Endothelial cell of umbilical vein (primary cell): ENCODE measurements around the gene TSPAN9. TPM values are rescaled to one million over a fixed set of nuclear protein-coding genes. Genes with fewer than 3 reads are reported as not detected.
A peak's percentile ranks its signal among the peaks of the same experiment; 100 is the strongest.

ENCODE experiments used
- BruUV-seq: library from RNA; stranded (reverse); fragments of 400-500 nt; replicated peaks from 2 replicates; lab custom pipeline; 2021; lab: Mats Ljungman, UMichigan
- CTCF ChIA-PET: fragments of 300-600, 350-600 bp; sonication (Branson Sonifier 250); formaldehyde crosslinking; loops from one replicate; lab custom pipeline; 2021; ENCODE audit warnings: antibody characterized with exemption, inconsistent platforms; lab: Charles Lee
- POLR2A ChIA-PET: fragments of 300-600, 350-600 bp; sonication (Branson Sonifier 250); formaldehyde crosslinking; loops from one replicate; lab custom pipeline; 2021; ENCODE audit warnings: antibody characterized with exemption, inconsistent platforms; lab: Charles Lee
- DNase-seq: peaks from one replicate; pipeline ENCODE4 v3.0.0-alpha.2; 2011; ENCODE audit warnings: low read depth, low spot score
- FAIRE-seq: peaks from 2 replicates; lab custom pipeline; 2011; peaks lifted over from hg19 to GRCh38; lab: Jason Lieb, UNC
- H2AFZ ChIP-seq: 2 replicates; pipeline ENCODE4 v1.6.0; 2012; ENCODE audit warnings: low read depth, low read length, control low read depth, inconsistent platforms
- H3K27ac ChIP-seq: 2 replicates; pipeline ENCODE4 v1.5.1; 2011; ENCODE audit warnings: low read depth, mild to moderate bottlenecking, control low read depth, low read length, moderate library complexity; ENCODE audit not compliant: insufficient read depth
- H3K27me3 ChIP-seq, 2 experiments: 2 replicates each; pipeline versions ENCODE4 v1.6.0 to v1.6.1; 2011; ENCODE audit warnings: low read length in 2 of 2, mixed read lengths in 1 of 2; ENCODE audit not compliant: control insufficient read depth in 2 of 2, insufficient read depth in 2 of 2
- H3K36me3 ChIP-seq, 2 experiments: 2 replicates in 1 of 2; 3 replicates in 1 of 2; pipeline ENCODE4 v1.5.1; 2011; ENCODE audit warnings: low read length in 2 of 2, mild to moderate bottlenecking in 1 of 2, moderate library complexity in 1 of 2; ENCODE audit not compliant: control insufficient read depth in 2 of 2, insufficient read depth in 2 of 2; ENCODE audit errors: extremely low read depth in 1 of 2
- H3K4me1 ChIP-seq: 3 replicates; pipeline ENCODE4 v1.5.1; 2011; ENCODE audit warnings: mild to moderate bottlenecking, low read length; ENCODE audit not compliant: control insufficient read depth, insufficient read depth; ENCODE audit errors: extremely low read depth
- H3K4me2 ChIP-seq: 2 replicates; pipeline ENCODE4 v1.6.1; 2011; ENCODE audit warnings: low read length, control low read depth, mixed read lengths; ENCODE audit not compliant: insufficient read depth
- H3K4me3 ChIP-seq, 3 experiments: fragments of 200-600 bp in 1 of 3; sonication (generic), shearing (Covaris generic) in 1 of 3; replicated peaks in 1 of 3; 2 replicates each; pipeline ENCODE4 v1.5.1; 2011 to 2016; ENCODE audit warnings: control low read depth in 3 of 3, low read length in 3 of 3, mild to moderate bottlenecking in 2 of 3, inconsistent platforms in 1 of 3, low read depth in 1 of 3, moderate library complexity in 1 of 3; ENCODE audit not compliant: insufficient read depth in 1 of 3
- H3K79me2 ChIP-seq: 2 replicates; pipeline ENCODE4 v1.6.0; 2012; ENCODE audit warnings: low read length, inconsistent platforms; ENCODE audit not compliant: control insufficient read depth, insufficient read depth
- H3K9ac ChIP-seq: replicated peaks from 2 replicates; pipeline ENCODE3; 2011; ENCODE audit warnings: low read length, control low read depth; ENCODE audit not compliant: insufficient read depth; ENCODE audit errors: extremely low read depth
- H3K9me1 ChIP-seq: replicated peaks from 3 replicates; pipeline ENCODE4 v1.6.0; 2011; ENCODE audit warnings: mild to moderate bottlenecking, low read length; ENCODE audit not compliant: control insufficient read depth, insufficient read depth; ENCODE audit errors: extremely low read depth
- H3K9me3 ChIP-seq: replicated peaks from 2 replicates; pipeline ENCODE4 v1.5.1; 2012; ENCODE audit warnings: low read length, inconsistent platforms; ENCODE audit not compliant: control insufficient read depth, insufficient read depth
- H4K20me1 ChIP-seq: replicated peaks from 2 replicates; pipeline ENCODE3; 2011; ENCODE audit warnings: mild to moderate bottlenecking, low read length; ENCODE audit not compliant: control insufficient read depth, insufficient read depth; ENCODE audit errors: extremely low read depth
- EZH2 ChIP-seq: IDR thresholded peaks from 2 replicates; pipeline ENCODE4 v1.6.1; 2012; ENCODE audit warnings: borderline replicate concordance, low read depth, mild to moderate bottlenecking, moderate library complexity, low read length, inconsistent platforms; ENCODE audit not compliant: severe bottlenecking
- FOS ChIP-seq: IDR thresholded peaks from 2 replicates; pipeline ENCODE4 v1.6.1; 2011; ENCODE audit warnings: mild to moderate bottlenecking, low read length, moderate library complexity, borderline replicate concordance; ENCODE audit not compliant: insufficient read depth
- GATA2 ChIP-seq: IDR thresholded peaks from 2 replicates; pipeline ENCODE4 v1.7.0; 2011; ENCODE audit warnings: low read depth, mild to moderate bottlenecking, moderate library complexity, mixed read lengths, low read length; ENCODE audit not compliant: insufficient read length, insufficient read depth
- JUN ChIP-seq: IDR thresholded peaks from 2 replicates; pipeline ENCODE4 v1.6.1; 2011; ENCODE audit warnings: borderline replicate concordance, low read depth; ENCODE audit not compliant: insufficient read length, insufficient read depth
- MYC ChIP-seq: IDR thresholded peaks from one replicate; pipeline ENCODE4 v1.6.1; 2011; ENCODE audit warnings: mild to moderate bottlenecking, low read depth, low read length
- POLR2A ChIP-seq: IDR thresholded peaks from 2 replicates; pipeline ENCODE4 v1.6.1; 2012; ENCODE audit warnings: low read depth, mild to moderate bottlenecking, control low read depth, low read length
- POLR2AphosphoS5 ChIP-seq: IDR thresholded peaks from 2 replicates; pipeline ENCODE4 v1.6.1; 2012; ENCODE audit warnings: low read depth, mild to moderate bottlenecking, control low read depth, low read length, moderate library complexity; ENCODE audit not compliant: insufficient read depth
- dilution Hi-C: fragments of 300-500 bp; cut with MboI; formaldehyde crosslinking; loops from one replicate; pipeline ENCODE4 v1.15.0; 2019; ENCODE audit warnings: low sequenced_read_pairs; ENCODE audit not compliant: extremely low pct_ligation_motif_present
- intact Hi-C: fragments of 100-400 bp; cut with micrococcal nuclease; formaldehyde crosslinking; loops from one replicate; pipeline ENCODE4 v1.10.0; 2022
- polyA plus RNA-seq, 4 experiments: library from polyadenylated mRNA; depleted of rRNA in 3 of 4; stranded (reverse) in 3 of 4; unstranded in 1 of 4; fragments of >200 nt; gene quantifications; 2 replicates each; pipeline versions ENCODE4 v1.2.1 to v1.2.3, GENCODE V29; 2011 to 2012; ENCODE audit warnings: missing spikeins in 1 of 4
- total RNA-seq: library from RNA; stranded (reverse); gene quantifications from 2 replicates; pipeline ENCODE4 v1.2.3, GENCODE V29; 2021
- TF ChIP-seq, protein P1 (sequence below): IDR thresholded peaks from 2 replicates; pipeline ENCODE4 v1.6.1; 2011; ENCODE audit not compliant: insufficient read depth, insufficient read length
- TF ChIP-seq, protein P2 (sequence below), 2 donors: IDR thresholded peaks; 1 replicate in 1 of 2; 2 replicates in 1 of 2; pipeline ENCODE4 v1.5.1; 2011; ENCODE audit warnings: low read length in 2 of 2, mild to moderate bottlenecking in 2 of 2, moderate library complexity in 2 of 2, control low read depth in 1 of 2, inconsistent platforms in 1 of 2, low read depth in 1 of 2; ENCODE audit not compliant: insufficient read depth in 1 of 2; ENCODE audit errors: extremely low read depth in 1 of 2

TSPAN9 gene
- total and polyA plus RNA-seq, 2 donors (not counting 3 experiments of a cell fraction or from before 2014, with no cell fraction given) = 43.3 to 66.8 TPM

GRCh38 chr12:3304436-3305165, 227.4 kb downstream of the TSPAN9 start:
- Histone ChIP-seq H3K9ac (no peak overlapping the region), H3K4me1 (peaks cover 21% of the 10 kb centered on the region), H3K27me3 (no peaks in the 10 kb centered on the region), H2AFZ (peak overlapping the region; percentile 11), H3K9me1 (no peaks in the 10 kb centered on the region), H3K79me2 (no peaks in the 10 kb centered on the region), H3K4me3 (no peak overlapping the region), H3K4me2 (no peak overlapping the region), H4K20me1 (no peaks in the 10 kb centered on the region), H3K9me3 (no peaks in the 10 kb centered on the region), H3K36me3 (no peaks in the 10 kb centered on the region), H3K27ac (no peak overlapping the region)
- dilution Hi-C loops (no loop called here), intact Hi-C loops (loop anchor here (5.0 kb wide), 1 partner anchor 353 kb away; no protein-coding TSS in a partner anchor)
- TF ChIP-seq, protein P1, sequence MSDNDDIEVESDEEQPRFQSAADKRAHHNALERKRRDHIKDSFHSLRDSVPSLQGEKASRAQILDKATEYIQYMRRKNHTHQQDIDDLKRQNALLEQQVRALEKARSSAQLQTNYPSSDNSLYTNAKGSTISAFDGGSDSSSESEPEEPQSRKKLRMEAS = no peak
- TF ChIP-seq MYC (peak; percentile 10), FOS (peak; percentile 70)
- FAIRE-seq (peak; percentile 84), DNase-seq (peak; percentile 84)
- no TSS peak for BruUV-seq
- POLR2A ChIA-PET = no interaction called here
- CTCF ChIA-PET = interaction anchor here (1.5 to 6.4 kb wide), 6 partner anchors 9 to 972 kb away, joined by 3 to 149 read pairs (median 8); no protein-coding TSS in a partner anchor

DNA sequence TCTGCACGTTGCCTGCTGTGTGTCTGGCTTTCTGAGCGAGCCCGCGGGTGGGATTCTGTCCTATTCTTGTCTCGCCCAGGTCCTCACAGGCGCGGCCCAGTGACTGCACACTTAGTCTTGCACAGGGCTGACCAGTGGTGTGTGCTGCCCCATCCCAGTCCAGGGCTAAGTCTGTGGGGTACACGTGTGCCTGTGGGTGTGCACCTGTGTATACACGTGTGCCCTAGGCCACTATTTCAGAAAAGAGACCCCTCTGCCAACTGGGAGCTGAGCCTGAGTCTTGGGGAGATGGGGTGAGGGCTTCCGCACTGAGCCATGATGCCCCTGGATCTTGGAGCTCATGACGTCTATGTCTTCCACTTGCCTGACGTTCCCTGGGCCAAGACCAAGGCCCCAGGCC, 228.3 kb downstream of the TSPAN9 start:
- Histone ChIP-seq H3K9me3 (no peaks in the 10 kb centered on the region), H3K9me1 (no peaks in the 10 kb centered on the region), H3K4me1 (peaks cover 12% of the 10 kb centered on the region), H3K4me2 (no peak overlapping the region), H4K20me1 (no peaks in the 10 kb centered on the region), H3K79me2 (no peaks in the 10 kb centered on the region), H3K27me3 (no peaks in the 10 kb centered on the region), H3K36me3 (no peaks in the 10 kb centered on the region), H3K4me3 (no peak overlapping the region), H2AFZ (no peak overlapping the region), H3K27ac (no peak overlapping the region), H3K9ac (no peak overlapping the region)
- FAIRE-seq (no peak), DNase-seq (no peak)
- intact Hi-C loops = no loop called here
- ChIA-PET POLR2A (no interaction called here), CTCF (interaction anchor here (1.3 kb wide), 1 partner anchor 498 kb away, joined by 5 read pairs; no protein-coding TSS in a partner anchor)
- TF ChIP-seq JUN (no peak), MYC (no peak), FOS (no peak), GATA2 (no peak), POLR2A (no peak), EZH2 (no peak), POLR2AphosphoS5 (no peak)
- TF ChIP-seq, protein P1 = no peak
- TF ChIP-seq, protein P2, sequence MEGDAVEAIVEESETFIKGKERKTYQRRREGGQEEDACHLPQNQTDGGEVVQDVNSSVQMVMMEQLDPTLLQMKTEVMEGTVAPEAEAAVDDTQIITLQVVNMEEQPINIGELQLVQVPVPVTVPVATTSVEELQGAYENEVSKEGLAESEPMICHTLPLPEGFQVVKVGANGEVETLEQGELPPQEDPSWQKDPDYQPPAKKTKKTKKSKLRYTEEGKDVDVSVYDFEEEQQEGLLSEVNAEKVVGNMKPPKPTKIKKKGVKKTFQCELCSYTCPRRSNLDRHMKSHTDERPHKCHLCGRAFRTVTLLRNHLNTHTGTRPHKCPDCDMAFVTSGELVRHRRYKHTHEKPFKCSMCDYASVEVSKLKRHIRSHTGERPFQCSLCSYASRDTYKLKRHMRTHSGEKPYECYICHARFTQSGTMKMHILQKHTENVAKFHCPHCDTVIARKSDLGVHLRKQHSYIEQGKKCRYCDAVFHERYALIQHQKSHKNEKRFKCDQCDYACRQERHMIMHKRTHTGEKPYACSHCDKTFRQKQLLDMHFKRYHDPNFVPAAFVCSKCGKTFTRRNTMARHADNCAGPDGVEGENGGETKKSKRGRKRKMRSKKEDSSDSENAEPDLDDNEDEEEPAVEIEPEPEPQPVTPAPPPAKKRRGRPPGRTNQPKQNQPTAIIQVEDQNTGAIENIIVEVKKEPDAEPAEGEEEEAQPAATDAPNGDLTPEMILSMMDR (IDR thresholded peaks at IDR 0.05; ENCODE audit: extremely low read depth in 1 of 2, insufficient read depth in 1 of 2, low read depth in 1 of 2, low read length in 2 of 2) = no peak
- BruUV-seq = no TSS peak
- dilution Hi-C loops = no loop called here
